Measurements from ENCODE around the gene SLC25A6.
"Not testable (repeated sequence)": the region's sequence is repeated elsewhere in the genome, so short reads cannot be mapped to it uniquely, and the experiment has no call there.

SLC25A6 gene

DNA sequence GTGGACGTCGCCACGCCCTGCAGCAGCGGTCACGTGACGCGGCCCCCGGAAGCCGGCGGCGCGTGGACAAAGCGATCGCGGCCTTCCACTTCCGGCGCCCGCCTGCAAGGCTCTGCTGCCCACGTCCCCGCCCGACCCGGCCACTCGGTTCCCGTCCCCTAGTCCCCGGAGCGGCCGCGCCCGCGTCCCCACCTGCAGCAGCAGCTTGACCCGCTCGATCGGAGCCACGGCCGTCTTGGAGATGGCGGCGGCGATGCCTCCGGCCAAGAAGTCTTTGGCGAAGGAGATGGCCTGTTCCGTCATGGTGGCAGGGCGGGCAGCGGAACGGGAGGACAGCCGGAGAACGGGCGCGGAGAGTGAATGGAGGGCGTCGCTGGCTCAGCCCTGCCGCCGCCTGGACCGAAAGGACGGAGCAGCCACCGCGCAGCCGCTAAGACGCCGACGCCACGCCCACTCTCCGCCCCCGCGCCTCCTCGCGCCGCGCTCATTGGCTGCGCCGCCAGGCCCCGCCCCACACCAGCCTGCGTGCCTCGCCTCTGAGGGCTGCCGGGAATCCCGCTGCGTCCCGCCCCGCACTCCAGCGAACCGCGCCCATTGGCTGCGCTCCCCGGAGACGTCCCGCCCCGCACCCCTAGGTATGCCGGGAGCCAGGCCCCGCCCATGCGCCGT lies at the start of gene SLC25A6:
TSS of gene SLC25A6 (minus strand) at position 407 of the 669 bp plus-strand sequence. CDS start at position 303, 104 bp downstream.
- peak; percentile 99 for DNase-seq

DNA sequence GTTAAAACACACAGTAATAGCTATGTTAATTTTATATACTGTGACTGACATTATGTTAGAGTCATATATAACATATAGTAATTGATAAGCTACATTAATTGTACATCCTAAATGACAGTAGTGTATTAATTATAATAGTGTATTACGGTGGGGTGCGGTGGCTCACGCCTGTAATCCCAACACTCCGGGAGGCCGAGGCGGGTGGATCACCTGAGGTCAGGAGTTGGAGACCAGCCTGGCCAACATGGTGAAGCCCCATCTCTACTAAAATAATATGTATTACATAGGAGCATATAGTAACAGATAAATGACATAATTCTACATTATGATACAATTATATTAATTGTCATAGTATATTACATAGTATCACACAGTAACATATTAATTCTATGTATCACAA lies 48.6 kb upstream of the SLC25A6 start:
- DNase-seq: no peak

DNA sequence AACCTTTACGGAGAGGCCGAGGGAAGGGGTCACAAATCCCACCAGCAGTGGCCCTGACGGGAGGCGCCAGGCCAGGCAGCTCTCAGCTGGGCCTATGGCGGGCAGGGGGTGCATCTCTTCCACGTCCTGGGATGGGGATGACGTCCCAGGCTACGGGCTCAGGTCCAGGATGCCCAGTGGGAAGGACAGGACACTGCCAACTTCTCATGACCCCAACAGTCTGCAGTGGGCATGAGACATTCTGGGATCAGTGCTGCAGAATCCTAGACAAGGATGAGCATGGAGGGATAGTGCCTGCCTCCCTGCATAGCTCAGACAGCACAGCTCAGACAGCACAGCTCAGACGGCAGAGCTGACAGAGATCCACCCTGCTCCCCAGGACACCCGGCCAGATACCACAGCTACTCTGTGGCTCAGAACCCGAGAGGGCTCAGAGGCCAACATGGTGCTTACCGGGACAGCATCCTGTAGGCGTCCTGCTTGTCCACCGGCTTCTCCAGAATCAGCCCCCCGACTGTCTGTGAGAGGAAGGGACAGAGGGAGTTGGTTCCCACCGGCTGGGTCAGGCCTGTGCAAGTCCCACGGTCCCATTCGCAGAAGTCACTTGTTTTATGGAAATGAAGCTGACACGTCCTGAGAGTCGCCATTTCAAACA lies 43.5 kb upstream of the SLC25A6 start:
- no peak for DNase-seq

DNA sequence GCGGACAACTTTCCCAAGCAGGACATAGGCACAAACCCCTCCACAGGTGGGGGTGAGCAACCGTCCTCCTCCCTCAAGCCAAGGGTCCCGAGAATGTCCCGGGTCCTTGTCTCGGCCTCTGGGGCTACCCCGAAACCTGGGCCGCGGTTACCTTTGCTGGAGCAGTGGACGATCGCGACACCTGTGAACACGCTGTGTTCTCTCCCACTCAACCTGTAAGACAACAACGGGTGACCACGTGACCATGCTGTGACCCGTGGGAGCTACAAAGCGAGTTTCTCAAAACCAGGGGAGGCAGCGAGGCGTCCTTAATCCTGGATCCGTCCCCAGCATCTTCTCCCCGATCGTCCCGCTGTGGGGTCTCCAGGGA lies 42.9 kb upstream of the SLC25A6 start:
- DNase-seq: no peak

DNA sequence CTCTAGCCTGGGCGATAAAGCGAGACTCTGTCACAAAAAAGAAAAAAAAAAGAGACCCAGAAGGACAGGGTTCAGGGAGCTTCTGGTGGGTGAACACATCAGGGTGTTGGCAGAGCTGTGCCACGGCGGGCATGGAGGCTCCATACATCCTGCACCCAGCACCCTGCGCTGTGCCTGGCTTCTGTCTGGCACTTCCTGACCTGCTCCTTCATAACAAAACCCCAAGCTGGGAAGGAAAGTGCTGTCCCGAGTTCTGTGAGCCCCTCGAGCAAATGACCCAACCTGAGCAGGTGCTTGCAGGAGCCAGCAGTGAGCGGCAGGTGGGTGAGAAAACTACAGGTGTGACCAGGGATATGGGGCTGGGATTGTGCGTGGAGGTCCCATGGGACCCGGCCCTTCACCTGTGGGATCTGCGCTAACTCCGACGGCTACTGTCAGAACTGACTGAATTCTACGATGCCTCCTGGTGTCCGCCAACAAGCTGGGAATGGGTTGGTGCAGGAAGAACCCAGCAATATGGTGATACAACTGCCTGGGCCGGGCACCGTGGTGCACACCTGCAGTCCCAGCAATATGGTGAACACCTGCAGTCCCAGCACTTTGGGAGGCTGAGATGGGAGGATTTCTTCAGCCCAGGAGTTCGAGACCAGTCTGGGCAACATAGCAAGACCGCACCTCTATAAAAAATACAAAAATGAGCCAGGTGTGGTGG lies 41.9 kb upstream of the SLC25A6 start:
- no peak for DNase-seq

DNA sequence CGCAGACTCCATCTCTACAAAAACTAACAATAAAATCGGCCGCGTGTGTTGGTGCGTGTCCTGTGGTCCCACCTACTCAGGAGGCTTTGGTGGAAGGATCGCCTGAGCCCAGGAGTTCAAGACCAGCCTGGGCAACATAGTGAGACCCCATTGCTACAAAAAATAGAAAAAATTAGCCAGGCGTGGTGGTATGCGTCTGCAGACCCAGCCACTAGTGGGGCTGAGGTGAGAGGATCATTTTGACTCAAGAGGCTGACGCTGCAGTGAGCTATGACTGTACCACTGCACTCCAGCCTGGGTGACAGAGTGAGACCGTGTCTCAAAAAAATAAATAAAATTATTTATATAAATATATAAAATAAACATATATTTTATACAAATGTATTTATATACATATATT lies 38.5 kb upstream of the SLC25A6 start:
- no peak for DNase-seq

DNA sequence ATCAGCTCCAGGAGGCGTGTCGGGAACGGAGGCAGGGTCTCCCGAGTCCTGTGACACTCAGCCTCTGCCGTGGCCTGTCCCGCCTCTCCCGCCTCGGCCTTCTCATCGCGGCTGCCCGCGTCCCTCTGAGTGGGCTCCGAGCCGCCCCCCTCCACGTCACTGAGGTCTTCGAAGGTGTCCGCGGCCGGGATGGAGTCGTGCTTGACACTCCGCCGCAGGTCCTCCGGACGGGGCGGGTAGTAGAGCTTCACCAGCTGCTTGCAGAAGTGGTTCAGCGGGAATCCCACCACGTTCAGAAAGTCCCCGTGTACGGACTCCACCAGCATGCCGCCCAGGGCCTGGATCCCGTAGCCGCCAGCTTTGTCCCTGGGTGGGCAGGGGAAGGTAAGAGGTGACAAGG lies 35.8 kb upstream of the SLC25A6 start:
- DNase-seq: no peak

DNA sequence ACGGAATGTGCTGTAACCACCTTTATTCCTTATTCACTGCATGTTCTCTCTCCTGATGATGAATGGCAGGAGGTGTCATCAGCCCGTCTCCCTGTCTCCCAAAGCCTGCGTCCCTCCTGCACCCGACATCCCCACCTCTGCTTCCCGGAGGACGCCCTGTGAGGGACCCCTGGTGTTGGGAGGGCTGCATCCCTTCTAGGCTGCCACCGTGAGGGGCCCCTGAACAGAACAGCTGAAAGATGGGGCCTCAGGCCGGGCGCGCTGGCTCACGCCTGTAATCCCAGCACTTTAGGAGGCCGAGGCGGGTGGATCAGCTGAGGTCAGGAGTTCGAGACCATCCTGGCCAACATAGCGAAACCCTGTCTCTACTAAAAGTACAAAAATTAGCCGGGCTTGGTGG lies 34.4 kb upstream of the SLC25A6 start:
- DNase-seq: not testable (repeated sequence)

DNA sequence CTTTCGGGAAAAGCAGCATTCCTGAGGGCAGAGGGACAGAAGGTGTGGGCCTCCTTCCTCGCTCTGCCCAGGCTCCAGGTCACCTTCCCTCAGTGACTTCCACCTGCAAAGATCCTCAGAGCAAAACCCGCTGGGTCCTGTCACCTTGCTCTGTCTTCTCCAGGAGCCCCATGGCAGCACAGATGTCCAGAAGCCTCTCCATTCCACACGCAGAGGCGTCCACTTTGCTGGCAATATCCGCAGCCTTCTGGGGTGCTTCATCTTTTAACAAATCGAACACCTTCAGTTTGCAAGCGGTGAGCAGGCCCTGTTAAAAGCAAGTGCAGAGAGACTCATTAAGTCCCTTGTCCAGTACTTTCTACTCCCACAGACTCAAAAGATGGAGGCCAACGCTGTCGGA lies 33.5 kb upstream of the SLC25A6 start:
- no peak for DNase-seq

DNA sequence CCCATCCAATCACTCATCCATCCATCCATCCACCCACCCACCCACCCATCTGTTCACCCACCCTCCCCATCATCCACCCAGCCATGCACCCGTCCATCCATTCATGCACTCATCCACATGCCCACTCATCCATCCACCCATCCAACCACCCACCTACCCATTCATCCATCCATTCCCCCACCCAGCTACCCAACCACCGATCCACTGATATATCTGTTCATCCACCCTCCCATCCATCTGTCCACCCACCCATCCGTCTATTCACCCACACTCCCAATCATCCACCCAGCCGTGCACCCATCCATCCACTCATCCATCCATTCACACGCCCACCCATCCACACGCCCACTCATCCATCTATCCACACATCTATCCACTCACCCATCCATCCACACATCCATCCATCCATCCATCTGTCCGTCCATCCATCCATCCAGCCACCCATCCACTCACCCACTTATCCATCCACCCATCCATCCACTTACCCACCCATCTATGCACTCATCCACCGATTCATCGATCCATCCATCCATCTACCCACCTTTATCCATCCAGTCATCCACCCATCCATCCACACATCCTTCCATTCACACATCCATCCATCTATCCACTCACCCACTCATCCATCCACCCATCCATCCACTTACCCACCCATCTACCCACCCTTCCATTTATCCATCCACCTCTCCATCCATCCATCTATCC lies 32.4 kb upstream of the SLC25A6 start:
- no peak for DNase-seq

DNA sequence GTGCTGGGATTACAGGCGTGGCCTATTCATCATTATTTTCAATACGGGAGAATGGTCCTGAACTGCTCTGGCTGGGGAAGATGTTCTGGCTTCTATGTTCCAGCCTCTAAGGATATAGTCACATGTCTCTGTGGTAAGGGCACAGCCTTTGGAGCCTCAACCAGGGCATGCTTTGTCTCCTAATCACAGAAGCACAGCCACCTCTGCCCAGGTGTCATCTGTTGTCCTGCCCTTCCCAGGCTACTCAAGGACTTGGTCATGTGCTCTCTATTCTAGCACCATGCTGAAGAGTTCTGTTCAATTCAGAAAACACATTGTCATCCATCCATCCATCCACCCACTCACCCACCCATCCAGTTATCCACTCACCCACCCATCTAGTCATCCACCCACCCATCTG lies 31.3 kb upstream of the SLC25A6 start:
- no peak for DNase-seq

DNA sequence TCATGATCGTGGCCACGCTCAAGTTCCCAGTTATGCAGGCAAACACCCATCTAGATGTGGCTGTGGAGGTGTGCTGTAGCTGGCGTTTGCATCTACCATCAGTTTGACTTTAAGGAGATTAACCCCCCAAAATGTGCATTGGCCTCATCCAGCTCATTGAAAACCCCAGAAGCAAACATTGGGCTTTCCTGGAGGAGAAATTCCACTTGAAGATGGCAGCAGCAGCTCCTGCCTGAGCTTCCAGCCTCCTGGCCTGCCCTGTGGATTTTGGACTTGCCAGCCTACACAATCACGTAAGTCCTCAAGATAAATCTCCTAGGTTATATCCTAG lies 30.2 kb upstream of the SLC25A6 start:
- DNase-seq: no peak

DNA sequence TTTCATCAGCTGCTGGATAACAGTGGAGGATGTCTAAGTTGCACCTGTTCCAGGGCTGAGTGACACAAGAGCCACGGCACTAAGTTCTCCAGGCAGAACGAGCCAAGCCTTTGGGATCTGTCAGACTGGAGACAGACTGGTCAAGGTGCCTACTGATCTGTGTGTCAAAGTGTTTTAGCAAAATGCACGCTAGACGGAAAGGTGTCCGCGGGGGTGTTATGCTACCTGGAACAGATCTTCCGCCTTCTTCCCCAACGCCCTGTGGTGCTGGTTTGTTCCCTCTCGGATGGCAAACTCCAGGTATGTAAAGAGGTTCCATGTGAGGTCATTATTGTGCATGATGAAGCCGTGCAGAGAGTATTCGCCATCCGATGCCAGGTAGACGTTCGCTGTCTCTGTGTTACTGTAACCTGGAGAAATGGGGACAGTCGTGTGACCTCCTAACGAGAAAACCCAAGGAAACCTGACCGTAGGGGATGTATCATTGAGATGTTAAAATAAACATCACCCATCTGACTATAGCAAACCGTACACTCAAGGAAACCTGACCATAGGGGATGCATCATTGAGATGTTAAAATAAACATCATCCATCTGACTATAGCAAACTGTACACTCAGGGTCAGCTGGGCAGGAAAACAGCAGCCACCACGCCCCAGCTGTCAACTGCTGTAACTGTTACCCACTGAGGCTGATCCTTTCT lies 29.7 kb upstream of the SLC25A6 start:
- no peak for DNase-seq

DNA sequence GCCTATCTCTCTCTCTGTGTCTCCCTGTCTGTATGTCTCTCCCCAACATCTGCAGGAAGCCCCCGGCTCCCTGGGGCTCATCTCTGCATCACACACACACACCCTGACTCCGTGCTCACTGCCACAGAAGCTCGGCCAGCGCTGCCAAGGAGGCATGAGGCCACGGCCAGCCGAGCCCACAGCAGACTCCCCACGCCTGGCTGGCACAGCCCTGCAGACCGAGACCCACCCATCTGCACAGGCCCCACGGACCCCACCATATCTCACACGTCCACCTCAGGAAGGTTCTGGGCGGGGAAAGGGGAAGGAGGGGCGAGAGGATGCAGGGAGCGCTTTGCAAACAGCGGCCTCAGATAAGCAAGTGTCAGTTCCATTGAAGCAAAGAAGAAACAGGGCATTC lies 28.5 kb upstream of the SLC25A6 start:
- no peak for DNase-seq

DNA sequence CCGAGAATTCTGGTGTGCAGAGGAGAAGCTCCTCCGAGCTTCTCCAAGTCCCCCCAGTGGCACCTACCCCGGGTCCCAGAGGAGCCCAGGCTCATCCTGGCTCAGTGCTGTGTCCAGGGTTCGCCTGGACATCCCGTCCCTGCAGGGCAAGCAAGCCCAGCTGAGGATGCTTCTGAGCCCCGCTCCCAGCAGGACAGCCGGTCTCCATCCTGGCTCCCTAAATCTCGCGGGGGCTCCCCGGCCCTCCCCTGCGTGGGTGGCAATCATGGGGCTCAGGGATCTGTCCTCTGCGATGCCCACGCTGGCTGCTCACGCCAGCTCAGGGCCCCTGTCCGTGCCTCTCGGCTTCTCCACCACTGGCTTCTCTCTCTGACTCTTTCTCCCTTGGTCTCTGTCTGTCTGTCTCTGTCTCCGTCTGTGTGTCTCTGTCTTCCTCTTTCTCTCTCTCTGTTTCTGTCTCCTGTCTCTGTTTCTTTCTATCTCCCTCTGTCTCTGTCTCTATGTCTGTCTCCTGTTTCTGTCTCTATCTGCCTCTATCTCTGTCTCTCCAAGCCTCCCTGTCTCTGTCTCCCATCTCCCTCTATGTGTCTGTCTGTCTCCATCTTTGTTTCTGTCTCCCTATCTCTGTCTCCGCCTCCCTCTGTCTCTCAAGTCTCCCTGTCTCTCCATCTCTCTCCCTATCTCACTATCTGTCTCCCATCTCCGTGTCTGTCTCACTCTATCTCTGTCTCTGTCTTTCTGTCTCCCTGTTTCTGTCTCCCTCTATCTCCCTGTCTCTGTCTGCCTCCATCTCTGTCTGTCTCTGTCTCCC lies 27.8 kb upstream of the SLC25A6 start:
- no peak for DNase-seq

DNA sequence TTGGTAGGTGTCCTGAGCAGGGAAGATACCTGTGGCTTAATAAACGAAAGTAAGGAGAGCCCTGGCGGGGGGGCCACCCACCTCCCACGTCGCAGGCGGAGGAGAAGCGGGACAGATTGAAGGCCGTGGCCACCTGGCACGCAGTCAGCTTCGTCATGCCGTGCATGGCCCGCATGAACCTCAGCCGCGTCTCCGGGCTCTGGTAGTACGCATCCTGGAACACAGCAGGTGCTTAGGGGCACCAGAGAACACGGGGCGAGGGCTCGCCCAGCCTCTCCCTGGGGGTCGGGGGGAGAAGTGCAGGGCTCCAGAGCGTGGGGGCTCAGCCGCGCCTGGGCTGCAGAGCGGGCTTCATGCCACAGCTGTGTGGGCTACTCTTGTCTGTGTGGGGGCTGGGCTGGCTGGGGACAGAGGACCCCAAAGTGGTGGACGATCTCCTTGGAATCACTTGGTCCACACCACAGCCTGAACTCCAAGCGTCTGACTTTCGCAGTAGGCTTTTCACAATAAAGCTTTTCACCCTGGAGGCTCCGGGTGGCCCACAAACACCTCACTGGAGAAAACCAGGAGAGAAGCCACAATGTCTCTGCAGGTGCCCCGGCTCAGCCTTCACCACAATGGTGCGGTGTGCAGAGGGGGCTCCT lies 27.1 kb upstream of the SLC25A6 start:
- no peak for DNase-seq

DNA sequence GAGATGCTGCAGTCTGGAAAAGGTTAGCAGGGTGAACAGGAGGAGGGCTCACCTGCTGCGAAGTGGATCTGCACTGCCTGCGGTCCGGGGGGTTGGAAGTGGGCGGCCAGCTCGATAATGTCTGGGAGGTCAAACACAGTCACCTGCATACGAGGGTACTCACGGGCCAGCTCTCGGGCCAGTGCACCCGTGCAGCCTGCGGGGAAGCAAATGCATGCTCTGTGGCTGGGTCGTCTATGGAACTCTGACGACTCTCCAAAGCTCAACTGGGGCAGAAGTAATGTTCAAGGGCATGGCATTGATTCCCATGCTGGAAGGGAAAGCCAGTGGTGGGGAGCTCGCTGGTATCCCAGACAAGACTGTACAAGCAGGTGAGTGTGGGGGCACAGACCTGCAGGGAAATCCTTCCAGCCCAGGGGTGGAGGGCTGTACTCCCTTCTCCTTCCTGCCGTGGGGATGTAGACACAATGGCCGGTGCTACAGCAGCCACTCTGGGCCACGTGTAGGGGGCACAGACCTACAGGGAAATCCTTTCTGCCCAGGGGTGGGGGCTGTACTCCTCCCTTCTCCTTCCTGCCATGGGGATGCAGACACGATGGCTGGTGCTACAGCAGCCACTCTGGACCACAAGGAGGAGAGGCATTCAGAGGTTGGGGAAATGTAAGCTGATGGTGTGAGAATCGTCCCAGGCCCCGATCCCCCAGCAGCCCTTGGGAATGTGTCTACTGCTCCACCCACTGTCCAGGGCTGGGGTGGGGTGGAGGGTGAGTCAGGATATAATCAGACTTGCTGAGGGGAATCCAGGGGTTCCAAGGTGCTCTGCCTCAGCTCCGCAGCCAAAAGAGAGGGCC lies 26.2 kb upstream of the SLC25A6 start:
- no peak for DNase-seq

DNA sequence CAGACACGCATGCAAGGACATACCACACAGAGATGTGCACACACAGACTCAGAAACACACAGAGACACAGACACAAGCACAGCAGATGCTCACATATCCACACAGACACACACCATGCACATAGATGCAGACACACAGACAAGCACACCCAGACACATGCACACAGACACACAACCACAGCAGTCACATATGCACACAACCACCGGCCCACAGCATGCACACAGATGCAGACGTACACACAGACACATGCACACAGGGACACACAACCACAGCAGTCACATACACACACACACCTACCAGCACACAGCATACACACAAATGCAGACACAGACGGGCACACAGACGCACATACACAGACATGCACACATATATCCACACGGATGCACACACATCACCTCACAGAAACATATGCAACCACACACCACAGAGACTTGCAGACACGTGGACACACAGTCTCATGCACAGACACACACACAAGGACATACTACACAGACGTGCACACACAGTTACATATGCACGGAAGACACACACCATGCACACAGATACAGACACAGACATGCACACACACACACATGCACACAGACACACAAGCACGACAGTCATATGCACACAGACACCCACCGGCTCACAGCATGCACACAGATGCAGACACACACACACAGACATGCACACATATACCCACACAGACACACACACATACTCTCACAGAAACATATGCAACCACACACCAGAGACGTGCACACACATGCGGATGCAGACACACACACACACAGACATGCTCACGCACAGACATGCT lies 25.2 kb upstream of the SLC25A6 start:
- no peak for DNase-seq

DNA sequence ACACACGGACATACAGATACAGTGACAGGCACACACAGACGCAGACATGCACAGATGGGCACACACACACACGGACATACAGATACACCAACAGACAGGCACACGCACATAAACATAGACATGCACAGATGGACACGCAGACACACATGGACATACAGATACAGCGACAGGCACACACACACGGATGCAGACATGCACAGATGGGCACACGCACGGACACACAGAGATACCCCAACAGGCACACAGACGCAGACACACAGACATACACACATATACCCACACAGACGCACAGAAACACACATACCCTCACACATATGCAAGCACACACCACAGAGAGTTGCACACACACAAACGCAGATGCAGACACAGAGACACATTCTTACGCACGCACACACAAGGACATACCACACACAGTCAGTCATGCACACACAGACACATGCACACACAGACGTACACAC lies 24.4 kb upstream of the SLC25A6 start:
- DNase-seq: no peak
